Psoas muscle (tissue), 8 donors: ENCODE results near the gene KLF9. TPM values are rescaled to one million over a fixed set of nuclear protein-coding genes. Genes with fewer than 3 reads are reported as not detected.
A peak's percentile ranks its signal among the peaks of the same experiment; 100 is the strongest.

ENCODE experiments used
- ATAC-seq, 4 donors: fragments of 200-7000 bp; cut with Tn5 transposase; one replicate each; pipeline ENCODE4 v1.9.1; 2020; ENCODE audit warnings: moderate library complexity in 3 of 4, mild to moderate bottlenecking in 2 of 4
- DNase-seq, 2 donors: peaks; one replicate each; pipeline ENCODE4 v3.0.0-alpha.2; 2020
- H3K27ac ChIP-seq: fragments of 200-600 bp; one replicate; pipeline ENCODE4 v1.8.0; 2022
- H3K27me3 ChIP-seq, 3 donors: fragments of 200-600 bp in 1 of 3; one replicate each; pipeline versions ENCODE4 v1.6.1 to v1.8.0; 2013 to 2022; ENCODE audit warnings: low read length in 2 of 3, mild to moderate bottlenecking in 2 of 3, moderate library complexity in 1 of 3; ENCODE audit not compliant: insufficient read depth in 3 of 3
- H3K36me3 ChIP-seq, 2 donors: fragments of 200-600 bp in 1 of 2; one replicate each; pipeline versions ENCODE4 v1.6.1 to v1.8.0; 2013 to 2022; ENCODE audit warnings: low read depth in 1 of 2, mild to moderate bottlenecking in 1 of 2, moderate library complexity in 1 of 2; ENCODE audit not compliant: insufficient read depth in 1 of 2
- H3K4me1 ChIP-seq: fragments of 200-600 bp; one replicate; pipeline ENCODE4 v1.8.0; 2022
- H3K4me3 ChIP-seq: fragments of 200-600 bp; one replicate; pipeline ENCODE4 v1.8.0; 2022; ENCODE audit warnings: mild to moderate bottlenecking
- H3K9me3 ChIP-seq: fragments of 200-600 bp; one replicate; pipeline ENCODE4 v1.8.0; 2022
- CTCF ChIP-seq: fragments of 200-600 bp; IDR thresholded peaks from one replicate; pipeline ENCODE4 v1.8.0; 2022; ENCODE audit warnings: antibody characterized with exemption
- WGBS, 3 donors: extraction: QIAGEN DNeasy Blood & Tissue Kit; methylation state at CpG; one replicate each; pipeline versions ENCODE4 v1.1.6 to v1.1.7; 2013; 5-methylcytosine and 5-hydroxymethylcytosine counted together
- intact Hi-C, 2 donors: fragments of 100-400 bp; cut with DNase I; formaldehyde crosslinking; loops; one replicate each; pipeline versions ENCODE4 v1.11.0 to v1.14.2; 2022
- polyA plus RNA-seq, 3 donors: library from polyadenylated mRNA; stranded (reverse); fragments of 200-250 nt; gene quantifications; one replicate each; pipeline ENCODE4 v1.2.3, GENCODE V29; 2013
- total RNA-seq, 4 donors: library from RNA; stranded (reverse); fragmentation: NEBNext Ultra II Directional in 2 of 4; extraction: Animal tissue kit (Norgen Biotek cat#: 25700) in 2 of 4; gene quantifications; one replicate each; pipeline versions ENCODE4 v1.2.1 to v1.2.4, GENCODE V29; 2021 to 2023
- donor health status: healthy with polysubstance abuse.
- donor health status: DM: no; HTN: no; CAD: no; lungs with moderate emphysema.
- donor health status: Bipolar disorder and iron deficiency.
- donor health status: healthy.
- donor health status: DM: yes; HTN: yes; CAD: no.
- donor health status: DM: no; HTN: no; CAD: no.
- donor health status: DM: no; HTN: no; CAD: no.
- donor health status: DM: yes; HTN: yes; CAD: no.

Gene KLF9
- total and polyA plus RNA-seq, 7 donors, result 29.5 to 178 (median 64.4) TPM

GRCh38 chr9:70415041-70415440, 584 bp upstream of the KLF9 start:
- intact Hi-C loops, result no loop called here
- no peak for TF ChIP-seq CTCF

DNA sequence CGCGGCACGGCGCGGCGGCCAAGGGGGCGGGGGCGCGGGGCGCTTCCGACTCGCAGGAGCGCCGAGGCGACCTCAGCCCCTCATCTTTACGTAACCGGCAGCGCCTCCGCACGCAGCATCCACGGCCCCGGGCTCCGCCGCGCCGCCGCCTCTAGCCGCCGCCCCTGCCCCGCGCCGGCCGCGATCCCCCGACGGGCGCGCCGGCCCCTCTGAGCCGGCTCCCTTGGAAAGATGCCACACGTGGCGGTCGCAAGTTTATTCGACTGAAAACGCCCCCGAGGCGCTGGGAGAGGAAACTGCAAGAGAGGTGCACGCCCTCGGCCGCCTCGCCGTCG, 1.0 kb downstream of the KLF9 start:
- WGBS, 3 donors, result 0 to 1% (median 1%) methylated on average over 33 to 53 of the region's 53 CpGs
- Histone ChIP-seq H3K27ac (peak overlapping the region; percentile 100), H3K27me3 (no peaks in the 10 kb centered on the region), H3K4me3 (peak overlapping the region; percentile 84), H3K4me1 (peaks cover 48% of the 10 kb centered on the region), H3K36me3 (no peaks in the 10 kb centered on the region), H3K9me3 (no peaks in the 10 kb centered on the region)
- TF ChIP-seq CTCF, result no peak
- ATAC-seq, result peak; percentile 1 to 4 (median 2)
- intact Hi-C loops, result loop anchor here (2.0 kb wide), 2 partner anchors 187 to 189 kb away; no protein-coding TSS in a partner anchor
- peak in 1 of 2 donors; percentile 85 for DNase-seq

More at GRCh38 chr9:70415041-70415440, 584 bp upstream of the KLF9 start:
- DNase-seq (no peak), ATAC-seq (no peak)
- WGBS, 3 donors, result 16 to 39% (median 18%) methylated on average over 2 of the region's 2 CpGs
- Histone ChIP-seq H3K9me3 (no peaks in the 10 kb centered on the region), H3K27ac (peak overlapping the region; percentile 100), H3K36me3 (no peaks in the 10 kb centered on the region), H3K4me1 (peaks cover 36% of the 10 kb centered on the region), H3K27me3 (no peaks in the 10 kb centered on the region), H3K4me3 (peak overlapping the region; percentile 84)

GRCh38 chr9:70412832-70413463, 1.5 kb downstream of the KLF9 start:
- 0 to 1% (median 0%) methylated on average over 32 to 56 of the region's 56 CpGs for WGBS, 3 donors
- H3K4me1 ChIP-seq, result peaks cover 52% of the 10 kb centered on the region
- TF ChIP-seq CTCF, result no peak

GRCh38 chr9:70411930-70412831, 2.3 kb downstream of the KLF9 start:
- ATAC-seq (peak; percentile 55 to 69 (median 64)), DNase-seq (peak; percentile 78 to 92)
- Histone ChIP-seq H3K36me3 (no peaks in the 10 kb centered on the region), H3K4me1 (peaks cover 52% of the 10 kb centered on the region), H3K27ac (peak overlapping the region; percentile 100), H3K9me3 (no peaks in the 10 kb centered on the region), H3K27me3 (no peaks in the 10 kb centered on the region), H3K4me3 (peak overlapping the region; percentile 84)
- intact Hi-C loops, result loop anchor here (2.0 kb wide), 2 partner anchors 189 to 191 kb away; no protein-coding TSS in a partner anchor
- TF ChIP-seq CTCF, result no peak
- WGBS, 3 donors, result 0 to 1% (median 1%) methylated on average over 41 of the region's 41 CpGs

More at GRCh38 chr9:70412832-70413463, 1.5 kb downstream of the KLF9 start:
- DNase-seq (peak; percentile 90 to 97), ATAC-seq (peak; percentile 45 to 57 (median 52))
- Histone ChIP-seq H3K36me3 (no peaks in the 10 kb centered on the region), H3K27ac (peak overlapping the region; percentile 100), H3K27me3 (no peaks in the 10 kb centered on the region), H3K4me3 (peak overlapping the region; percentile 84), H3K9me3 (no peaks in the 10 kb centered on the region)
- intact Hi-C loops, result loop anchor here (2.0 kb wide), 2 partner anchors 188 to 190 kb away; no protein-coding TSS in a partner anchor
